Measurements from ENCODE around the gene BBOF1. TPM values are rescaled to one million over a fixed set of nuclear protein-coding genes. Genes with fewer than 3 reads are reported as not detected.

BBOF1 gene
- total and polyA plus RNA-seq, 12 donors, result 1.4 to 29.3 (median 5.3) TPM

- Histone ChIP-seq H3K4me3 (no peak overlapping the region), H3K9me3 (replicated peaks in 1 of 3) (no peaks in the 10 kb centered on the region), H3K27ac (no peak overlapping the region), H3K4me1 (replicated peaks in 1 of 2) (no peaks in the 10 kb centered on the region), H3K36me3 (replicated peaks in 1 of 2) (peaks cover 0 to 22% of the 10 kb centered on the region in 2 donors), H3K27me3 (no peaks in the 10 kb centered on the region)
- 86 to 93% (median 87%) methylated on average over 2 of the region's 2 CpGs for WGBS, 4 donors
- no peak for TF ChIP-seq POLR2A (IDR thresholded peaks at IDR 0.05)
- TF ChIP-seq, protein P1, sequence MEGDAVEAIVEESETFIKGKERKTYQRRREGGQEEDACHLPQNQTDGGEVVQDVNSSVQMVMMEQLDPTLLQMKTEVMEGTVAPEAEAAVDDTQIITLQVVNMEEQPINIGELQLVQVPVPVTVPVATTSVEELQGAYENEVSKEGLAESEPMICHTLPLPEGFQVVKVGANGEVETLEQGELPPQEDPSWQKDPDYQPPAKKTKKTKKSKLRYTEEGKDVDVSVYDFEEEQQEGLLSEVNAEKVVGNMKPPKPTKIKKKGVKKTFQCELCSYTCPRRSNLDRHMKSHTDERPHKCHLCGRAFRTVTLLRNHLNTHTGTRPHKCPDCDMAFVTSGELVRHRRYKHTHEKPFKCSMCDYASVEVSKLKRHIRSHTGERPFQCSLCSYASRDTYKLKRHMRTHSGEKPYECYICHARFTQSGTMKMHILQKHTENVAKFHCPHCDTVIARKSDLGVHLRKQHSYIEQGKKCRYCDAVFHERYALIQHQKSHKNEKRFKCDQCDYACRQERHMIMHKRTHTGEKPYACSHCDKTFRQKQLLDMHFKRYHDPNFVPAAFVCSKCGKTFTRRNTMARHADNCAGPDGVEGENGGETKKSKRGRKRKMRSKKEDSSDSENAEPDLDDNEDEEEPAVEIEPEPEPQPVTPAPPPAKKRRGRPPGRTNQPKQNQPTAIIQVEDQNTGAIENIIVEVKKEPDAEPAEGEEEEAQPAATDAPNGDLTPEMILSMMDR (IDR thresholded peaks at IDR 0.05), result no peak
- DNase-seq, result no peak
- intact Hi-C loops (cut with DNase I), result no loop called here
These were observed 10.2 kb upstream of the BBOF1 start for GRCh38 chr14:74008843-74009499.

DNA sequence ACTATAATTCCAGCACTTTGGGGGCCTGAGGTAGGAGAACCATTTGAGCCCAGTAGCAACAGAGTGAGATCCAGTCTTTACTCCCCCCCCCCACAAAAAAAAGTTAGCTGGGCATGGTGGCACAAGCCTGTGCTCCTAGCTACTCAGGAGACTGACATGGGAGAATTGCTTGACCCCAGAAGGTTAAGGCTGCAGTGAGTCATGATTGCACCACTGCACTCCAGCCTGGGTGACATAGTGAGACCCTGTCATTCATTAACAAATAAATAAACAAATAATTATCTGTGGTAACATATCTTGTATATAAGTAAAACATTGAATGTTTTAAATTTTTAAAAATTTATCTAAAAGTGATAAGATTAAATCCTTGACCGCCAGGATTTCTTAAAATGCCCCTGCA is 4.8 kb upstream of the BBOF1 start:
- 82 to 97% (median 88%) methylated on average over 1 of the region's 1 CpG for WGBS, 4 donors
- Histone ChIP-seq H3K4me3 (no peak overlapping the region), H3K9me3 (replicated peaks in 1 of 3) (no peaks in the 10 kb centered on the region), H3K36me3 (replicated peaks in 1 of 2) (peaks cover 0 to 22% of the 10 kb centered on the region in 2 donors), H3K4me1 (replicated peaks in 1 of 2) (peaks cover 0 to 6% of the 10 kb centered on the region in 2 donors), H3K27ac (no peak overlapping the region), H3K27me3 (no peaks in the 10 kb centered on the region)
- intact Hi-C loops (cut with DNase I), result no loop called here
- TF ChIP-seq, protein P1 (IDR thresholded peaks at IDR 0.05), result no peak
- no peak for TF ChIP-seq POLR2A (IDR thresholded peaks at IDR 0.05)
- no peak for DNase-seq

DNA sequence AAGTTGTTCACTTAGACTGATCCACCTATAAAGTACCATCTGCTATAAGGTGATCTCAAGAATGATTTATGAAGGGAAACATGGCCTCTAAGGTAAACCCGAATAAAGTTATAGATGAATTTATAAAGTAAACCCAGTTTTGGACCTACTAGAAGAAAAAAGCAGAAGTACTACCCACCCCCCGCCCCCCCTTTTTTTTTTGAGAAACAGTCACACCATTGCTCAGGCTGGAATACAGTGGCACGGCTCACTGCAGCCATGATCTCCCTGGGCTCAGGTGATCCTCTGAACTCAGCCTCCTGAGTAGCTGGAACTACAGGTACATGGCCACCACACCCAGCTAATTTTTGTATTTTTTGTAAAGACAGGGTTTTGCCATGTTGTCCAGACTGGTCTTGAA is 4.0 kb upstream of the BBOF1 start:
- Histone ChIP-seq H3K27me3 (no peaks in the 10 kb centered on the region), H3K9me3 (replicated peaks in 1 of 3) (no peaks in the 10 kb centered on the region), H3K4me3 (no peak overlapping the region), H3K27ac (no peak overlapping the region), H3K36me3 (replicated peaks in 1 of 2) (peaks cover 0 to 15% of the 10 kb centered on the region in 2 donors), H3K4me1 (replicated peaks in 1 of 2) (peaks cover 3 to 12% of the 10 kb centered on the region in 2 donors)
- DNase-seq, result no peak
- WGBS, 4 donors, result 64 to 89% (median 85%) methylated on average over 2 to 3 of the region's 3 CpGs
- TF ChIP-seq POLR2A (IDR thresholded peaks at IDR 0.05), result no peak
- TF ChIP-seq, protein P1 (IDR thresholded peaks at IDR 0.05), result no peak
- intact Hi-C loops (cut with DNase I), result no loop called here

DNA sequence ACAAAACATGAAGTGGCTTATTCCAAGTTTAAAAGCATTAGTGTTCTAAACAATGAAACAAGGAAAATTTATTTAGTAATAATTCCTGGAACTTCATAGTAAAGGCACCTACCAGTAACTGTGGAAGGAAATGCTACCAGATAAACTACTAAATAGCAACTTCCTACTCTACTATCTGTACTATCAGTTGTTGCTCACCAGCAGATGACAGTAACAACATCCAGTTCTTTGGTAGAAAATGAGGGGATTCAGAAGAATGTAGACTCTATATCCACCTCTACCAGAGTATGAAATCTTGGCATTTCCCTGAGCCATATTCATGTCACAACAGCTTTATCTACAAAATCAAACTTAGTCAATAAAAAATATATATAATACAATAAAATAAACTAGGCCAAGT is 3.2 kb upstream of the BBOF1 start:
- Histone ChIP-seq H3K27me3 (no peaks in the 10 kb centered on the region), H3K4me1 (replicated peaks in 1 of 2) (peaks cover 3 to 12% of the 10 kb centered on the region in 2 donors), H3K9me3 (replicated peaks in 1 of 3) (no peaks in the 10 kb centered on the region), H3K36me3 (replicated peaks in 1 of 2) (peaks cover 0 to 7% of the 10 kb centered on the region in 2 donors), H3K4me3 (no peak overlapping the region), H3K27ac (no peak overlapping the region)
- intact Hi-C loops (cut with DNase I), result no loop called here
- DNase-seq, result no peak
- no peak for TF ChIP-seq POLR2A (IDR thresholded peaks at IDR 0.05)
- TF ChIP-seq, protein P1 (IDR thresholded peaks at IDR 0.05), result no peak

Measured in adrenal gland (tissue), 12 donors.